GM12875 (cell line): ENCODE data around the gene KIF6.

Experiments
- H3K4me3 ChIP-seq: one replicate; pipeline ENCODE4 v1.5.1; 2011; ENCODE audit warnings: low read depth, low read length, control low read depth
- CTCF ChIP-seq: IDR thresholded peaks from 2 replicates; pipeline ENCODE4 v1.5.1; 2011; ENCODE audit warnings: low read depth, mild to moderate bottlenecking, control low read depth, inconsistent platforms, low read length, moderate library complexity, borderline replicate concordance; ENCODE audit not compliant: insufficient read depth

Gene KIF6

GRCh38 chr6:39369987-39370386 is 355.2 kb downstream of the KIF6 start:
- H3K4me3 ChIP-seq, result no peak overlapping the region
- no peak for TF ChIP-seq CTCF

GRCh38 chr6:39367700-39368099 is 357.5 kb downstream of the KIF6 start:
- TF ChIP-seq CTCF, result no peak
- H3K4me3 ChIP-seq, result no peak overlapping the region

GRCh38 chr6:39366931-39367618 is 358.1 kb downstream of the KIF6 start:
- TF ChIP-seq CTCF, result no peak
- H3K4me3 ChIP-seq, result no peak overlapping the region

- H3K4me3 ChIP-seq, result no peak overlapping the region
- TF ChIP-seq CTCF, result no peak
These were observed 359.7 kb downstream of the KIF6 start for GRCh38 chr6:39365281-39366074.

- no peak for TF ChIP-seq CTCF
- H3K4me3 ChIP-seq, result no peak overlapping the region
These were observed 361.9 kb downstream of the KIF6 start for GRCh38 chr6:39363280-39363679.

GRCh38 chr6:39362487-39362865 is 362.7 kb downstream of the KIF6 start:
- no peak for TF ChIP-seq CTCF

More at GRCh38 chr6:39362487-39362865, 362.7 kb downstream of the KIF6 start:
- H3K4me3 ChIP-seq, result no peak overlapping the region
